HG03354 (cell line): ENCODE results near the gene FAM149B1.

Experiments used
- ATAC-seq: cut with Tn5 transposase; IDR thresholded peaks from one replicate; pipeline ENCODE4 v1.9.1; 2021; ENCODE audit warnings: mild to moderate bottlenecking; ENCODE audit not compliant: unreplicated experiment, poor library complexity, severe bottlenecking

FAM149B1 gene

DNA sequence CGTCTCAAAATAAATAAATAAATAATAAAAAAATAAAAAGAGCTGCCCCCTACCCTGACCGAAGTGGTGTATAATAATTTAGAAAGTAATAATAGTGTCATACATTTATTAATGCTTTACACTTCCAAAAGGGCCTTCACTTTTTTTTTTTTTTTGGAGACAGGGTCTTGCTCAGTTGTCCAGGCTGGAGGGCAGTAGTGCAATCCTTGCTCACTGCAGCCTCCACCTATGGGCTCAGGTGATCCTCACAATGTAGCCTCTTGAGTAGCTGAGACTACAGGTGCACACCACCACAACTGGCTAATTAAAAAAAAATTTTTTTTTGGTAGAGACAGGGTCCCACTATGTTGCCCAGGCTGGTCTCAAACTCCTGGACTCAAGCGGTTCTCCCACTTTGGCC is 1.4 kb downstream of the FAM149B1 start:
- no peak for ATAC-seq

DNA sequence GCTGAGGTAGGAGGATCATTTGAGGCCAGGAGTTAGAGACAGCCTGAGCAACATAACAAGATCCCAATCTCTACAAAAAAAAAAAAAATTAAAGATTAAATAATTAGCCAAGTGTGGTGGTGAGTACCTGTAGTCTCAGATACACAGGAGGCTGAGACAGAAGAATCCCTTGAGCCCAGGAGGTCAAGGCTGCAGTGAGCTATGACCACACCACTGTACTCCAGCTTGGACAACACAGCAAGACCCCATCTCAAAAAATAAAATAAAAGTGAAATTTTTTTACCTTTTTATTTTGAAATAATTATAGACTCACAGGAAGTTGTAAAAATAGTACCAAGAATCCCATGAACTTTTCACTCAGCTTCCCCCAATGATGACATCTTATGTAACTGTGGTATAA is 4.9 kb downstream of the FAM149B1 start:
- ATAC-seq, result no peak

DNA sequence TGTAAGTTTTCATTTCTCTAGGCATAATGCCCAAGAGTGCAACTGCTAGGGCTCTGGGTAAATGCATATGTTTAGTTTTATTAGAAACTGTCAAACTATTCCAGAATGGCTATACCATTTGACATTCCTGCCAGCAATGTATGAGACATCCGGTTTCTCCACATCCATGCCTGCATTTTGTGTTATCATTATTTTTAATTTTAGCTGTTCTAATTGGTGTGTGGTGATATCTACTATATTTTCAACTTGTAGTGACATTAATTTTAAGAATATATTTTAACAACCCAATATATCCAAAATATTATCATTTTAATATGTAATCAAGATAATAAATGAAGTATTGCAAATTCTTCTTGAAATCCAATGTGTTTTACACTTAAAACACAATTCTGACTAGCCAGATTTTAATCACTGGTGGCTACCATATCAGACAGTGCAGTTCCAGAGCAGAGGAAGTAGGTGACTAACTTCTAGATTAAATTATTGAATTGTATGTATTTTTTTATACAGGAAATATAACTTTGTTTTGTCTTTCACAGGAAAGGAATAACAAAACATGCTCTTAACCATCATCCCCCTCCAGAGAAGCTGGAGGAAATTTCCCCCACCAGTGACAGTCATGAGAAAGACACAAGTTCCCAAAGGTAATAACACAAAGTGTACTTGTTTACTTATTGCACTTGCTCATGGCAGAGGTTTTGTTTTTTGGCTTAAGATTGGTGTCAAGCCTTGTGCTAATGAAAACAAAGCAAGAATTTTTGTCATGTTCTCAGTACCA is 6.4 kb downstream of the FAM149B1 start:
- no peak for ATAC-seq

DNA sequence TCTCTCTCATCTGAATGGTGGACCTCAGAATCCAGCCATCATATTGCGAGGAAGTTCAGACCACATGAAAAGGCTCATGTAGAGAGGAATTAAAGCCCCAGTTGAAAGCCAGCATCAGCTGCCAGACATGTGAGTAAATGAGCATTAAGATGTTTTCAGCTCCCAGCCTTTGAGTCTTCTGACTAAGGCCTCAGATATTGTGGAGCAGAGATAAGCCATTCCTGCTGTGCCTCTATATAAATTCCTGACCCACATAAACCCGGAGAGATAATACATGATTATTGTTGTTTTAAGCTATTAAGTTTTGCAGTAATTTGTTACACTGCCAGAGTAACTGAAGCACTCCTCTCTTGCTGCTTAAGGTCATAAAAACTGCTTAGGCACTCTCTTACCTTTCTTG is 14.6 kb downstream of the FAM149B1 start:
- no peak for ATAC-seq

DNA sequence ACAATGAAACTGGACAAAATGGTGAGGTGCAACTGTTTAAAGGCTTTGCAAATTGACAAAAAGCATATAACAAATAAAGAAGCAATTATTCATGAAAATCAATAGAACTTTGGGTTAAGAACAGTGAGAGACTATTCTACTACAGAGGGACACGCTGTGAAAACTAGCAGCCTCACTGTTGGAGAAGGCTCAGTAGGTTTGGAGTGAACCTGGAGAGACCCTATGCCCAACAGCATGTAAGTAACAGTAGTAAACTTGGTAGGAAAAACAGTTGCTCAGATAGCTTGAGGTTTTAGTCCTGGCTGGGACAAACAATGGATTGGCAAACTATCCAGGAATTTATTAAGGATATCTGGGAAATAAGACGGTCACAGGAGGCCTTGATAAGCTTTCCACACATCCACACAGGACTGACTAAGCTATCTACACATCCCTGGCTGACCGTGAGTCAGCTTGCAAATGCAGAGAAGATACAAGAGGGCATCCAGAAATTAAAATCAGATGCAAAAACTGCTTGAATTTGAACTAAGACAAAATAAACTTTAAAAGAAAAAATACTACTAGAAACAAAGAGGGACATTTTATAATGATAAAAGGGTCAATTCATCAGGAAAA is 15.9 kb downstream of the FAM149B1 start:
- no peak for ATAC-seq

DNA sequence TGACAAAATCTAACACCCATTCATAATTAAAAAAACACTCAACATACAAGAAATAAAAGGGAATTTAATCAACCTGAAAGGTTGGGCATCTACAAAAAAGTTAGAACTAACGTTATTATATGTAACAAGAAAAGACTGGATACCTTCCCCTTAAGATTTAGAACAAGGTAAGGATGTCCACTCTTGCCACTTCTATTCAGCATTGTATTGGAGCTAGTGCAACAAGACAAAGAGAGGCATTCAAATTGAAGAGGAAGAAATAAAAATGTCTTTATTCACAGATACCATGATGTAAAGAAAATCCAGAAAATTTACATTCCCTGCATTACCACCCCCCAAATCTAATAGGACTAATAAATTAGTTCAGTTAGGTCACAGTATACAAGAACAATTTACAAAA is 18.3 kb downstream of the FAM149B1 start:
- ATAC-seq, result no peak

DNA sequence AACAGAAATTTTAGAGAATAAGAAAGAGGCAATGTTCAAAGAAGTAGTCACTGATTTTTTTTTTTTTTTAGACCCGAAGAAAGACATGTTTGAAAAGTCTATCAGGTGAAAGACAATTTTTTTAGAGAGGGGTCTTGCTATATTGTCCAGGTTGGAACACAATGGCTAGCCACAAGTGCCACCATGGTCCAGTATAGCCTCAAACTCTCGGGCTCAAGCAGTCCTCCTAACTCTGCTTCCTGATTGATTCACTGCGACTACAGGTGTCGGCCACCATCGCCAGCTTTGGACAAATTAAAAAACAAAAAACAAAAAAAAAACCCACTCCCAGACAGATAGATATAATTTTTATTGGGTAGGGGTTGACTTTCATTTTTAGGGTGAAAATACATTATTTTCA is 22.3 kb downstream of the FAM149B1 start:
- no peak for ATAC-seq

DNA sequence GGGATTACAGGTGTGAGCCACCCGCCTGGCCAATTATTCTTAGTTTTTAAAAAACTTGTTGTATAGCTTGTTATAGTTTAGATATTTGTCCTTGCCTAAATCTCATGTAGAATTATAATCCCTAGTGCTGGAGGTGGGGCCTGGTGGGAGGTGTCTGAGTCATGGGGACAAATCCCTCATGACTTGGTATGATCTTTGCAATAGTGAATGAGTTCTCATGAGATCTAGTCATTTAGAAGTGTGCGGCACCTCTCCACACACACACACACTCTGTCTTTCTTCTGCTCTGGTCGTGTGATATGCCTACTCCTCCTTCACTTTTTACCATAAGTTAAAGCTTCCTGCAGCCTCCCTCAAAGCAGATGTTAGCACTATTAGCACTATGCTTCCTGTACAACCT is 37.2 kb downstream of the FAM149B1 start:
- no peak for ATAC-seq

DNA sequence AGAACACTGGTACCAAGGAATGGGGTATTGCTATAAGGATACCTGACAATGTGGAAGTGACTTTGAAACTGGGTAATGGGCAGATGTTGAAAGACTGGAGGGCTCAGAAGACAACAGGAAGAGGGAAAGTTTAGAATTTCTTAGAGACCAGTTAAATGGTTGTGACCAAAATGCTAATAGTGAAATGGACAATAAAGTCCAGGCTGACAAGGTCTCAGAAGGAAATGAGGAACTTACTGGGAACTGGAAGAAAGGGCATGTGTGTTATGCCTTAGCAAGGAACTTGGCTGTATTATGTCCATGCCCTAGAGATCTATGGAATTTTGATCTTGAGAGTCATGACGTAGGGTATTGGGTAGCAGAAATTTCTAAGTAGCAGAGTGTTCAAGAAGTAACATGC is 38.0 kb downstream of the FAM149B1 start:
- no peak for ATAC-seq

DNA sequence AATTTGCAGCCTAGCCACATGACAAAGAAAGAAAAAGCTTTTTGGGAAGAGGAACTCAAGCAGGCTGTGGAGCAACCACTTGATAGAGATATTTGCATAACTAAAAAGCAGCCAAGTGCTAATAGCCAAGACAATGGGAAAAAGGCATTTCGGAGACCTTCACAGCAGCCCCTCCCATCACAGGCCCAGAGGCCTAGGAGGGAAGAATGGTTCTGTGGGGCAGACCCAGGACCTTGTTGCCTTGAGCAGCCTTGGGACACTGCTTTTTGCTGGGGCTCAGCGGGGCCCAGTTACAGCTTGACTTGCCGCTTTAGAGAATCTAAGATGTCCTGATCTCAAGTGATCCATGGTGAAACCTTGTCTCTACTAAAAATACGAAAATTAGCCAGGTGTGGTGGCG is 38.5 kb downstream of the FAM149B1 start:
- no peak for ATAC-seq

DNA sequence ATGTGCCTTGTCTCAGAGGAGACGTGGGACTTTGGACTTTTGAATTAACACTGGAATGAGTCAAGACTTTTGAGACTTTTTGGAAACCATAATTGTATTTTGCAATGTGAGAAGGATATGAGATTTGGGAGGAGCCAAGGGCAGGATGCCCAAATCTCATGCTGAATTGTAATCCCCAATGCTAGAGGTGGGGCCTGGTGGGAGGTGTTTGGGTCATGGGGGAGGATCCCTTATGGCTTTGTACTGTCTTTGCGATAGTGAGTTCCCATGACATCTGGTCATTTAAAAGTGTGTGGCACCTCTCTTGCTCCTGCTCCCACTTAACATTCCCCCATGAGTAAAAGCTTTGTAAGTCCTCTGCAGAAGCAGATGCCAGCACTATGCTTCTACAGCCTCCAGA is 40.0 kb downstream of the FAM149B1 start:
- no peak for ATAC-seq

DNA sequence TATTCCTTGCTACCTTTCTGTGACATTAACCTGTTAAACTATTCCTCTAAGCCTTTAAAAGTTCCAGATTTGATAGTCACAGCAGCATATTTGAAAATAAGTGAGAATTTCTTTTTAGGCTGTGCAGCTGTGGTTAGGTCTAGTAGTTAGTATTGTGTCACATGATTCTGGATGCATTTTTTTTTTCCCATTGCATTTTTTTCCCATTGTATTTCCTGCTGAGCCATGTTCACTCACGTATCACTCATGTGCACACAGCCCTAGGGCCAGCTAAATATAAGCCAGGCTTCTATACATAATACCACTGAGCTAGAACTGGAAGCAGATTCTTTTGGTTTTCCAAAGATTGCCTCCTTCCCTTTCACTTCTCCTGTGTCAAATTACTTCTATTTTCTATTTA is 41.8 kb downstream of the FAM149B1 start:
- no peak for ATAC-seq

DNA sequence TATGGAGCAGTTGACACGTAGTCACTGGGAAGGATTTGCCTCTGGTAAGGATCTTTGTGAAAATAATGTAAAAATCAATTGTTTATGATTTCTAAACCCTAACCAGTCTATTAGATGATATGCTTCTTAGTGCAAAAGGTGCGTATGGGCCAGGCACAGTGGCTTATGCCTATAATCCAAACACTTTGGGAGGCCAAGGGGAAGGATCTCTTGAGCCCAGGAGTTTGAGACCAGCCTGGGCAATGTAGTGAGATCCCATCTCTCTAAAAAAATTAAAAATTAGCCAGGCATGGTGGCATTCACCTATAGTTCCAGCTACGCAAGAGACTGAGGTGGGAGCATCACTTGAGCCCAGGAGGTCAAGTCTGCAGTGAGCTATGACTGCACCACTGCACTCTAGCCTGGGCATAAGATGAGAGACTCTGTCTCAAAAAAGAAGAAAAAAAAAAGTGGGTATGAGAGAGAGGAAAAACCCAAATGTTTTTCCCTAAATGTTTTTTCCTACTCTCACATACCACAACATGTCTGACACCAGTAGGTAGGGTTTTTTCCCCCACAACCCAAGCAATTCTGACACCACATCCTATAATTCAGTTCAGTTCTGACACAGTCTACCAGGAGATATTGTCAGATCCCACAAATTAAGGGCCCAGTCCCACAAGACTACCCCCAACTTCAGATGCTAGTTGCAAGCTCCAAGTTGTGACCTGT is 42.6 kb downstream of the FAM149B1 start:
- no peak for ATAC-seq

DNA sequence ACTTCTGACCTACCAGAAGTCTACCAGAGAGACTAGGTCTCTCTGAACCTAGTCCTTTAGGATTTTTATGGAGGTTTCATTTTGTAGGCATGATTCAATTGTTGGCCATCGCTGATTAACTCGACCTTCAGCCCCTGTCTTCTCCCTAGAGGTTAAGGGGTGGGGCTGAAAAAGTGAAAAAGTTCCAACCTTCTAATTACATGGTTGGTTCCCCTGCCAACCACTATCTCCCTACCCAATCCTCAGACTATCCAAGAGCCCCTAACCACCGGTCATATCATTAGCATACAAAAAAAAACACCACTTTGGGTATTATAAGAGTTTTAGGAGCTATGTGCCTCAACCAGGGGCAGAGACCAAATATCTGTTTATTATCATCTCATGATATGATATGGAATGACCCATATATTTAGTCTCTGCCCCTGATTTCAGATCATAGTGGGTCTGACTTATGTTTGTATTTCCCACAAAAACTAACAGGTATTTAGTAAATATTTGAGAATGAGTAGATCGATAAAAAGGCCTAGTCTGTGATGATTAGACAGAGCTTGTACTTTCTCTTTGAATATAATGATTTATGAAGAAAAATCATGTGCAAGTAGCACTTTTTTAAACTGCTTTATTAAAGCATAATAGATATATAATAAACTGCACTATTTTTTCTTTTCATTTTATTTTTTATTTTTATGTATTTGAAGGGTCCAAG is 43.3 kb downstream of the FAM149B1 start:
- no peak for ATAC-seq

DNA sequence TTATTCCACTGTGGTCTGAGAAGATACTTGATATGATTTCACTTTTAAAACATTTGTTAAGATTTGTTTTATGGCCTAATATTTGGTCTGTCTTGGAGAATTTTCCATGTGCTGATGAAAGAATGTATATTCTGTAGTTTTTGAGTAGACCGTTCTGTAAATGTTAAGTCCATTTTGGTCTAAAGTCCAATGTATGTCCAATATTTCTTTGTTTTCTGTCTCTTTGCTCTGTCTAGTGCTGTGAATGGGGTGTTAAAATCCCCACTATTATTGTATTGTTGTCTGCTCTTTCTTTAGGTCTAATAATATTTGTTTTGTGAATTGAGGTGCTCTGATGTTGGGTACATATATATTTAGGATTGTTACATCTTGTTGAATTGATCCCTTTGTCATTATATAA is 47.8 kb downstream of the FAM149B1 start:
- no peak for ATAC-seq

DNA sequence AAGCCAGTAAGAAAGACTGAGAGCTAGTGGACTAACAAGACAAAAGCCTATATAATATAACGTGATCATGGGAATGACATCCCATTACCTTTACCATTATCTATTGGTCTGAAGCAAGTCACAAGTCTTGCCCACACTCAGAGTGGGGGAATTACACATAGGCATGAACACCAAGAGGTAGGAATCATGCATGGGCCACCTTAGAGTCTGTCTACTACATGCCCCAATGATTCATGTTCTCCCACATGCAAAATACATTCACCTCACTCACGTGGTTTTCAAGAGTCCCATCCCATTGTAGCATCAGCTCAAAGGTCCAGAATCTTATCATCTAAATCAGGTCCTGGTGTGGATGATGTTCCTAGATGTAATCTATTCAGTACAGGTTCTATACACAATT is 49.7 kb downstream of the FAM149B1 start:
- no peak for ATAC-seq

DNA sequence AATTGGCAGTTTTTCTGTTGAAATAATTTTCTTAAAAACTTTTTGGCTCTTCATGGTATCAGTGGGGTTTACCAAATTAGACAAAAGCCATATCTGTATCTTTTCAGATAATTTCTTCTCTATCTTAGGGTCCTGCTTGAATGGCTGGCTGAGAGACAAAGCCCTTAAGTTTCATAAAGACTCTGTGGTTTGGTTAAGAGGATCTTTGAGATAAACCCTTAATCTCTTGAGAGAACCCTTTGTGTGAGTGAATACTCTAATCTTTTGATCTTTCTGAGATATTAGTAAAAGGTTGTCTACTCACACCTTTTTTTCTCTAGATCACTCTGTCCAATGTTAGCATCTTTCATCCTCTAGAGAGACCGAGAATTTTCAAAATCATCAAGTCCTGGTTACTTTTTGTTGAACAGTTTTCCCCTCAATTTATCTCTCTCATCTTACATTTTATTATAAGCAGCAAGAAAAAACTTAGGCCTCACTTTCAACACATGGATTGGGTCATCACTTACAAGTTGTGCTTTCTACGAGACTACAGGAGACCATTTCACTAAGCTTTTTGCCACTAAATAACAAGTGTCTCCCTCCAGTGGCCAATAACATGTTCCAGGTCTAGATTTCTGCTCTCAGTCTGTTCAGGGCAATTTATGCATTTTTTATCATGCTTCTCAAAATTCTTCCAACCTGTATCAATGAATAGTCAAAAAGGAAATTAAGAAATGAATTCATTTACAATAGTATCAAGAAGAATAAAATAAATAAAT is 50.7 kb downstream of the FAM149B1 start:
- no peak for ATAC-seq

DNA sequence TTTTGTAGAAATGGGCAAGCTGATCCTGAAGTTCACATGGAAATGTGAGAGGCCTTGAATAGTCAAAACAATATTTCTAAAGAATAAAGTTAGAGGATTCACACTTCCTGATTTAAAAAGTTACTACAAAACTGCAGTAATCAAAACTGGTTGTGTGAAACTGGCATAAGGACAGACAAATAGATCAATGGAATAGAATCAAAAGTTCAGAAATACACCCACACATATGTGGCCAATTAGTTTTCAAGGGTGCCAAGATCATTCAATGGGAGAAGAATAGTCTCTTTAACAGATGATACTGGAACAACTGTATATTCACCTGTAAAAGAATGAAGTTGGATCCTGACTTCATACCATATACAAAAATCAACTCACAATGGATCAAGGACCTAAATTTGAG is 51.5 kb downstream of the FAM149B1 start:
- ATAC-seq, result no peak

DNA sequence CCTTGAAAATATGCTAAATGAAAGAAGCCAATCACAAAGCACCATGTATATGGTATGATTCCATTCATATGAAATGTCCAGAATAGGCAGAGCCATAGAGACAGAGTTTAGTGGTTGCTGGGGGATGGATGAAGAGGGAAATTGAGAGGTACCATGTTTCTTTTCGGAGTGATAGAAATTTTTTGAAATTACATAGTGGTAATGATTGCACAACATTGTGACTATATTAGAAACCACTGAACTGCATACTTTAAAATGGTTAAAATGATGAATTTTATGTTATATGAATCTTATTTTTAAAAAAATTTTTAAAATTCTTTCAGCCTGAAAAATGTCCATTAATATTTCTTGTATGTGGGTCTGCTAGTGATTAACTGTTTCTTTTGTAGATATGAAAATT is 53.1 kb downstream of the FAM149B1 start:
- ATAC-seq, result no peak

DNA sequence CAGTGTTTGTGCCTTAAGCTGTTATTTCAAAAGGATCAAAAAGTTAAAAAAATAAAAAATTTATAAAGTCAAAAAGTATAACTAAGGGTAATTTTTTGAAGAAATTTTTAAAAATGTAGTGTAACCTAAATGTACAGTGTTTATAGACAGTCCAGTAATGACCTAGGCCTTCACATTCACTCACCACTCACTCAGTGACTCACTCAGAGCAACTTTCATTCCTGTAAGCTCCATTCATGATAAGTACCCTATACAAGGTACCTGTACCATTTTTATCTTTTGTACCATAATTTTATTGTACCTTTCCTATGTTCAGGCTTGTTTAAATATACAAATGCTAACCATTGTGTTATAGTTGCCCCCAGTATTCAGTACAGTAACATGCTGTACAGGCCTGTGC is 57.6 kb downstream of the FAM149B1 start:
- ATAC-seq, result no peak
